HEK293 (cell line): ENCODE results near the gene CNTNAP5.

ENCODE experiments used
- CTCF ChIA-PET: fragments of 350-600 bp; formaldehyde crosslinking; extraction: SDS; loops from one replicate; lab custom pipeline; 2021; ENCODE audit warnings: antibody characterized with exemption; lab: Yijun Ruan, JAX
- POLR2A ChIA-PET: fragments of 300-600 bp; formaldehyde crosslinking; extraction: SDS; loops from one replicate; lab custom pipeline; 2020; ENCODE audit warnings: antibody characterized with exemption, inconsistent platforms; lab: Yijun Ruan, JAX
- H3K27ac ChIP-seq: fragments of 200-500 bp; sonication (Bioruptor generic); 2 replicates; pipeline ENCODE4 v1.5.1; 2014; ENCODE audit warnings: low read depth, low read length, control low read depth, inconsistent platforms; ENCODE audit errors: extremely low read depth
- H3K36me3 ChIP-seq, 2 experiments: fragments of 200-500 bp in 1 of 2; sonication (Bioruptor generic) in 1 of 2; 1 replicate in 1 of 2; 2 replicates in 1 of 2; pipeline ENCODE4 v1.5.1; 2014 to 2017; ENCODE audit warnings: inconsistent platforms in 2 of 2, low read length in 2 of 2; ENCODE audit not compliant: control insufficient read depth in 2 of 2, insufficient read depth in 1 of 2
- H3K4me1 ChIP-seq: fragments of 200-500 bp; sonication (Bioruptor generic); 2 replicates; pipeline ENCODE4 v1.5.1; 2014; ENCODE audit warnings: mild to moderate bottlenecking, low read length, inconsistent platforms; ENCODE audit not compliant: control insufficient read depth, insufficient read depth
- H3K4me3 ChIP-seq: 2 replicates; pipeline ENCODE4 v1.5.1; 2011; ENCODE audit warnings: low read depth, mild to moderate bottlenecking, control low read depth, low read length, moderate library complexity
- H3K9me3 ChIP-seq: fragments of 200-500 bp; sonication (Bioruptor generic); 2 replicates; pipeline ENCODE4 v1.5.1; 2014; ENCODE audit warnings: low read depth, low read length, inconsistent platforms; ENCODE audit not compliant: control insufficient read depth, insufficient read depth
- FEZF1 ChIP-seq: fragments of 450-650 bp; formaldehyde crosslinking; IDR thresholded peaks from 2 replicates; pipeline ENCODE4 v1.5.1; 2016; ENCODE audit warnings: missing biosample characterization, missing genetic modification characterization
- KLF7 ChIP-seq: fragments of 450-650 bp; formaldehyde crosslinking; IDR thresholded peaks from 2 replicates; pipeline ENCODE4 v1.5.1; 2016; ENCODE audit warnings: missing biosample characterization, missing genetic modification characterization, borderline replicate concordance
- ZBTB44 ChIP-seq: fragments of 450-650 bp; IDR thresholded peaks from 2 replicates; pipeline ENCODE4 v1.5.1; 2018; ENCODE audit warnings: missing biosample characterization, mild to moderate bottlenecking, missing genetic modification characterization
- ZFP69B ChIP-seq: fragments of 450-650 bp; formaldehyde crosslinking; IDR thresholded peaks from 2 replicates; pipeline ENCODE4 v1.5.1; 2016; ENCODE audit warnings: missing biosample characterization, missing genetic modification characterization
- ZNF132 ChIP-seq: fragments of 450-650 bp; formaldehyde crosslinking; IDR thresholded peaks from 2 replicates; pipeline ENCODE4 v1.5.1; 2017; ENCODE audit warnings: missing biosample characterization, missing genetic modification characterization, borderline replicate concordance
- ZNF157 ChIP-seq: fragments of 450-650 bp; formaldehyde crosslinking; IDR thresholded peaks from 2 replicates; pipeline ENCODE4 v1.5.1; 2016; ENCODE audit warnings: missing biosample characterization, missing genetic modification characterization
- ZNF16 ChIP-seq: fragments of 450-650 bp; formaldehyde crosslinking; IDR thresholded peaks from 2 replicates; pipeline ENCODE4 v1.5.1; 2016; ENCODE audit warnings: low read depth, missing biosample characterization, missing genetic modification characterization
- ZNF223 ChIP-seq: fragments of 450-650 bp; formaldehyde crosslinking; IDR thresholded peaks from 2 replicates; pipeline ENCODE4 v1.5.1; 2016; ENCODE audit warnings: missing biosample characterization, missing genetic modification characterization
- ZNF26 ChIP-seq: fragments of 450-650 bp; formaldehyde crosslinking; IDR thresholded peaks from 2 replicates; pipeline ENCODE4 v1.5.1; 2016; ENCODE audit warnings: missing biosample characterization, missing genetic modification characterization
- ZNF280D ChIP-seq: fragments of 450-650 bp; formaldehyde crosslinking; IDR thresholded peaks from 2 replicates; pipeline ENCODE4 v1.5.1; 2016; ENCODE audit warnings: missing biosample characterization, missing genetic modification characterization
- ZNF302 ChIP-seq: fragments of 450-650 bp; formaldehyde crosslinking; IDR thresholded peaks from 2 replicates; pipeline ENCODE4 v1.5.1; 2016; ENCODE audit warnings: missing biosample characterization, missing genetic modification characterization, low read depth
- ZNF335 ChIP-seq: fragments of 450-650 bp; formaldehyde crosslinking; conservative IDR thresholded peaks from 2 replicates; pipeline ENCODE4 v1.5.1; 2016; ENCODE audit warnings: missing biosample characterization, missing genetic modification characterization
- ZNF341 ChIP-seq: fragments of 450-650 bp; formaldehyde crosslinking; IDR thresholded peaks from 2 replicates; pipeline ENCODE4; 2016; ENCODE audit warnings: low read depth, missing biosample characterization, missing genetic modification characterization
- ZNF362 ChIP-seq: fragments of 450-650 bp; formaldehyde crosslinking; IDR thresholded peaks from 2 replicates; pipeline ENCODE4 v1.5.1; 2016; ENCODE audit warnings: missing biosample characterization, missing genetic modification characterization
- ZNF404 ChIP-seq: fragments of 450-650 bp; formaldehyde crosslinking; IDR thresholded peaks from 2 replicates; pipeline ENCODE4 v1.5.1; 2017; ENCODE audit warnings: missing biosample characterization, missing genetic modification characterization
- ZNF529 ChIP-seq: fragments of 450-650 bp; formaldehyde crosslinking; IDR thresholded peaks from 2 replicates; pipeline ENCODE4 v1.5.1; 2017; ENCODE audit warnings: missing genetic modification characterization, missing biosample characterization; ENCODE audit not compliant: insufficient replicate concordance
- ZNF664 ChIP-seq: fragments of 450-650 bp; formaldehyde crosslinking; IDR thresholded peaks from 2 replicates; pipeline ENCODE4 v1.5.1; 2016; ENCODE audit warnings: missing biosample characterization, missing genetic modification characterization
- ZNF692 ChIP-seq: fragments of 450-650 bp; formaldehyde crosslinking; IDR thresholded peaks from 2 replicates; pipeline ENCODE4 v1.5.1; 2016; ENCODE audit warnings: missing biosample characterization, missing genetic modification characterization
- ZNF768 ChIP-seq: fragments of 450-650 bp; formaldehyde crosslinking; IDR thresholded peaks from 2 replicates; pipeline ENCODE4 v1.5.1; 2018; ENCODE audit warnings: missing biosample characterization, mild to moderate bottlenecking, missing genetic modification characterization
- ZNF776 ChIP-seq: fragments of 450-650 bp; formaldehyde crosslinking; IDR thresholded peaks from 2 replicates; pipeline ENCODE4 v1.5.0; 2017; ENCODE audit warnings: missing biosample characterization, missing genetic modification characterization, borderline replicate concordance
- ZNF777 ChIP-seq: fragments of 450-650 bp; formaldehyde crosslinking; IDR thresholded peaks from 2 replicates; pipeline ENCODE4 v1.5.1; 2017; ENCODE audit warnings: missing biosample characterization, missing genetic modification characterization, borderline replicate concordance
- ZSCAN4 ChIP-seq: fragments of 450-650 bp; formaldehyde crosslinking; IDR thresholded peaks from 2 replicates; pipeline ENCODE4 v1.5.1; 2017; ENCODE audit warnings: missing biosample characterization, missing genetic modification characterization

The CNTNAP5 gene

GRCh38 chr2:124343827-124344498 is 318.9 kb downstream of the CNTNAP5 start:
- TF ChIP-seq ZNF664 (tag by site-specific recombination) (no peak), ZNF132 (tag by site-specific recombination) (no peak), ZNF529 (no peak), ZNF26 (tag by site-specific recombination) (no peak), ZNF335 (tag by site-specific recombination) (no peak), ZBTB44 (tag by site-specific recombination) (no peak), ZFP69B (tag by site-specific recombination) (no peak), ZNF404 (tag by site-specific recombination) (no peak), ZNF16 (tag by site-specific recombination) (no peak), ZNF777 (tag by site-specific recombination) (no peak), ZNF362 (no peak), ZSCAN4 (no peak), ZNF341 (tag by site-specific recombination) (no peak), ZNF157 (tag by site-specific recombination) (no peak), FEZF1 (no peak)
- POLR2A ChIA-PET: no interaction called here
- Histone ChIP-seq H3K4me1 (no peaks in the 10 kb centered on the region), H3K36me3 (no peaks in the 10 kb centered on the region), H3K9me3 (no peaks in the 10 kb centered on the region), H3K27ac (no peak overlapping the region), H3K4me3 (no peak overlapping the region)
- CTCF ChIA-PET: no interaction called here

- H3K27ac ChIP-seq: no peak overlapping the region
- no peak overlapping the region for H3K4me3 ChIP-seq
- TF ChIP-seq ZNF768 (no peak), KLF7 (tag by site-specific recombination) (no peak), ZNF223 (tag by site-specific recombination) (no peak), ZNF692 (tag by site-specific recombination) (no peak), ZNF280D (tag by site-specific recombination) (no peak), ZNF776 (tag by site-specific recombination) (no peak), ZNF302 (tag by site-specific recombination) (no peak)
- TF ChIP-seq, all 188 proteins: peak for 0
- Histone ChIP-seq H3K4me1 (no peaks in the 10 kb centered on the region), H3K36me3 (no peaks in the 10 kb centered on the region), H3K9me3 (no peaks in the 10 kb centered on the region)
- ChIA-PET CTCF (no interaction called here), POLR2A (no interaction called here)
Observed at GRCh38 chr2:124347209-124347608, 322.1 kb downstream of the CNTNAP5 start.
